Liver (tissue), 9 donors: ENCODE data around the gene ACAD8. TPM values are rescaled to one million over a fixed set of nuclear protein-coding genes. Genes with fewer than 3 reads are reported as not detected.

Source experiments
- DNase-seq: peaks from one replicate; pipeline ENCODE4 v3.0.0-alpha.2; 2017; ENCODE audit warnings: low spot score
- H3K27ac ChIP-seq, 2 donors: one replicate each; pipeline ENCODE4 v1.7.0; 2013; ENCODE audit warnings: inconsistent platforms in 2 of 2, low read length in 2 of 2, control low read depth in 1 of 2, low read depth in 1 of 2, mild to moderate bottlenecking in 1 of 2
- H3K27me3 ChIP-seq, 4 donors: one replicate each; pipeline versions ENCODE4 v1.6.1 to v1.7.0; 2013; ENCODE audit warnings: low read length in 3 of 4, inconsistent platforms in 1 of 4, mild to moderate bottlenecking in 1 of 4, moderate library complexity in 1 of 4; ENCODE audit not compliant: control insufficient read depth in 4 of 4, insufficient read depth in 4 of 4
- H3K36me3 ChIP-seq, 4 donors: one replicate each; pipeline versions ENCODE4 v1.6.1 to v1.7.0; 2013; ENCODE audit warnings: low read length in 3 of 4, mild to moderate bottlenecking in 3 of 4, low read depth in 1 of 4, moderate library complexity in 1 of 4; ENCODE audit not compliant: control insufficient read depth in 4 of 4, insufficient read depth in 3 of 4
- H3K4me1 ChIP-seq, 4 donors: one replicate each; pipeline versions ENCODE4 v1.6.1 to v1.7.0; 2013; ENCODE audit warnings: low read length in 3 of 4, mild to moderate bottlenecking in 3 of 4, moderate library complexity in 1 of 4; ENCODE audit not compliant: control insufficient read depth in 4 of 4, insufficient read depth in 4 of 4
- H3K4me3 ChIP-seq, 3 donors: one replicate each; pipeline versions ENCODE4 v1.6.1 to v1.7.0; 2013; ENCODE audit warnings: low read length in 3 of 3, control low read depth in 1 of 3, low read depth in 1 of 3, mild to moderate bottlenecking in 1 of 3
- H3K9ac ChIP-seq, 2 donors: one replicate each; pipeline ENCODE4 v1.7.0; 2013; ENCODE audit warnings: low read length in 2 of 2, mild to moderate bottlenecking in 2 of 2, moderate library complexity in 2 of 2, control low read depth in 1 of 2, low read depth in 1 of 2
- H3K9me3 ChIP-seq, 4 donors: one replicate each; pipeline versions ENCODE4 v1.6.1 to v1.7.0; 2013; ENCODE audit warnings: low read length in 3 of 4; ENCODE audit not compliant: control insufficient read depth in 4 of 4
- EGR1 ChIP-seq, 2 donors: IDR thresholded peaks; 2 replicates each; pipeline ENCODE4 v1.6.1; 2016 to 2018; ENCODE audit warnings: antibody characterized with exemption in 2 of 2, low read depth in 2 of 2
- FOXA1 ChIP-seq: IDR thresholded peaks from 2 replicates; pipeline ENCODE4 v1.6.1; 2016; ENCODE audit warnings: antibody characterized with exemption
- FOXA2 ChIP-seq: IDR thresholded peaks from 2 replicates; pipeline ENCODE4 v1.6.1; 2016; ENCODE audit warnings: antibody characterized with exemption
- GABPA ChIP-seq, 2 donors: IDR thresholded peaks in 1 of 2; conservative IDR thresholded peaks in 1 of 2; 2 replicates each; pipeline ENCODE4 v1.6.1; 2016; ENCODE audit warnings: antibody characterized with exemption in 2 of 2, mild to moderate bottlenecking in 1 of 2, moderate library complexity in 1 of 2
- HNF4A ChIP-seq, 2 donors: conservative IDR thresholded peaks; 2 replicates each; pipeline ENCODE4 v1.6.1; 2016; ENCODE audit warnings: antibody characterized with exemption in 2 of 2, mild to moderate bottlenecking in 2 of 2
- HNF4G ChIP-seq: IDR thresholded peaks from 2 replicates; pipeline ENCODE4 v1.6.1; 2016; ENCODE audit warnings: antibody characterized with exemption
- JUND ChIP-seq, 2 donors: IDR thresholded peaks; 2 replicates each; pipeline ENCODE4 v1.6.1; 2016; ENCODE audit warnings: antibody characterized with exemption in 2 of 2
- NR2F2 ChIP-seq: IDR thresholded peaks from 2 replicates; pipeline ENCODE4 v1.6.1; 2016; ENCODE audit warnings: antibody characterized with exemption
- RAD21 ChIP-seq, 2 donors: IDR thresholded peaks; 2 replicates each; pipeline ENCODE4 v1.6.1; 2016; ENCODE audit warnings: antibody characterized with exemption in 2 of 2, mild to moderate bottlenecking in 2 of 2
- REST ChIP-seq: IDR thresholded peaks from 2 replicates; pipeline ENCODE4 v1.6.1; 2016; ENCODE audit warnings: antibody characterized with exemption, mild to moderate bottlenecking
- RXRA ChIP-seq, 2 donors: IDR thresholded peaks; 2 replicates each; pipeline ENCODE4 v1.6.1; 2017 to 2018; ENCODE audit warnings: antibody characterized with exemption in 2 of 2, mild to moderate bottlenecking in 1 of 2
- SP1 ChIP-seq: IDR thresholded peaks from 2 replicates; pipeline ENCODE4 v1.6.1; 2018; ENCODE audit warnings: antibody characterized with exemption, mild to moderate bottlenecking
- TAF1 ChIP-seq: conservative IDR thresholded peaks from 2 replicates; pipeline ENCODE4 v1.6.1; 2016; ENCODE audit warnings: antibody characterized with exemption, mild to moderate bottlenecking
- YY1 ChIP-seq: IDR thresholded peaks from 2 replicates; pipeline ENCODE4 v1.6.1; 2016; ENCODE audit warnings: antibody characterized with exemption, mild to moderate bottlenecking
- ZBTB33 ChIP-seq: IDR thresholded peaks from 2 replicates; pipeline ENCODE4 v1.6.1; 2016; ENCODE audit warnings: antibody characterized with exemption
- WGBS: extraction: QIAGEN DNeasy Blood & Tissue Kit; methylation state at CpG from one replicate; pipeline ENCODE4 v1.1.7; 2013; 5-methylcytosine and 5-hydroxymethylcytosine counted together
- polyA plus RNA-seq, 2 donors: library from polyadenylated mRNA; stranded (reverse) in 1 of 2; unstranded in 1 of 2; fragments of 200-250 nt in 1 of 2; fragments of >200 nt in 1 of 2; fragmentation: Nextera tagmentation in 1 of 2; extraction: Ambion mirVana in 1 of 2; gene quantifications; one replicate each; pipeline versions ENCODE4 v1.2.1 to v1.2.3, GENCODE V29; 2013 to 2015
- total RNA-seq, 2 donors: library from RNA; depleted of rRNA; stranded (reverse); fragments of >200 nt; gene quantifications; one replicate each; pipeline ENCODE4 v1.2.3, GENCODE V29; 2014
- TF ChIP-seq, protein P1 (sequence below): fragments of 150-350 bp; IDR thresholded peaks from 2 replicates; pipeline ENCODE4 v1.5.1; 2017; ENCODE audit warnings: improper control_type of control experiment, low read depth, low read length; ENCODE audit not compliant: missing input control
- TF ChIP-seq, protein P2 (sequence below): IDR thresholded peaks from 2 replicates; pipeline ENCODE4 v1.6.1; 2016; ENCODE audit warnings: antibody characterized with exemption
- TF ChIP-seq, protein P3 (sequence below): IDR thresholded peaks from 2 replicates; pipeline ENCODE4 v1.6.1; 2016; ENCODE audit warnings: antibody characterized with exemption
- donor health status: healthy.
- donor health status: healthy.
- donor health status: healthy.
- donor health status: healthy.
- donor health status: healthy.

ACAD8 gene
- total and polyA plus RNA-seq, 4 donors, result 14.1 to 32.2 (median 27.1) TPM

- no peaks in the 10 kb centered on the region for H3K9me3 ChIP-seq
- 95% methylated on average over 3 of the region's 3 CpGs for WGBS
- H3K27ac ChIP-seq, result no peak overlapping the region
- no peak for TF ChIP-seq ZBTB33
- no peak for TF ChIP-seq EGR1 (IDR thresholded peaks at IDR 0.05; ENCODE audit: low read depth in 2 of 2)
- TF ChIP-seq, protein P1, sequence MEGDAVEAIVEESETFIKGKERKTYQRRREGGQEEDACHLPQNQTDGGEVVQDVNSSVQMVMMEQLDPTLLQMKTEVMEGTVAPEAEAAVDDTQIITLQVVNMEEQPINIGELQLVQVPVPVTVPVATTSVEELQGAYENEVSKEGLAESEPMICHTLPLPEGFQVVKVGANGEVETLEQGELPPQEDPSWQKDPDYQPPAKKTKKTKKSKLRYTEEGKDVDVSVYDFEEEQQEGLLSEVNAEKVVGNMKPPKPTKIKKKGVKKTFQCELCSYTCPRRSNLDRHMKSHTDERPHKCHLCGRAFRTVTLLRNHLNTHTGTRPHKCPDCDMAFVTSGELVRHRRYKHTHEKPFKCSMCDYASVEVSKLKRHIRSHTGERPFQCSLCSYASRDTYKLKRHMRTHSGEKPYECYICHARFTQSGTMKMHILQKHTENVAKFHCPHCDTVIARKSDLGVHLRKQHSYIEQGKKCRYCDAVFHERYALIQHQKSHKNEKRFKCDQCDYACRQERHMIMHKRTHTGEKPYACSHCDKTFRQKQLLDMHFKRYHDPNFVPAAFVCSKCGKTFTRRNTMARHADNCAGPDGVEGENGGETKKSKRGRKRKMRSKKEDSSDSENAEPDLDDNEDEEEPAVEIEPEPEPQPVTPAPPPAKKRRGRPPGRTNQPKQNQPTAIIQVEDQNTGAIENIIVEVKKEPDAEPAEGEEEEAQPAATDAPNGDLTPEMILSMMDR, result no peak
- TF ChIP-seq, protein P2, sequence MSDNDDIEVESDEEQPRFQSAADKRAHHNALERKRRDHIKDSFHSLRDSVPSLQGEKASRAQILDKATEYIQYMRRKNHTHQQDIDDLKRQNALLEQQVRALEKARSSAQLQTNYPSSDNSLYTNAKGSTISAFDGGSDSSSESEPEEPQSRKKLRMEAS, result no peak
- no peak for TF ChIP-seq JUND (IDR thresholded peaks at IDR 0.05)
- no peak for TF ChIP-seq SP1
- TF ChIP-seq, protein P3, sequence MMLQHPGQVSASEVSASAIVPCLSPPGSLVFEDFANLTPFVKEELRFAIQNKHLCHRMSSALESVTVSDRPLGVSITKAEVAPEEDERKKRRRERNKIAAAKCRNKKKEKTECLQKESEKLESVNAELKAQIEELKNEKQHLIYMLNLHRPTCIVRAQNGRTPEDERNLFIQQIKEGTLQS, result no peak
- TF ChIP-seq YY1, result no peak
- TF ChIP-seq FOXA1, result no peak
- no peak for TF ChIP-seq RAD21 (IDR thresholded peaks at IDR 0.05)
- no peak for TF ChIP-seq NR2F2
- no peak for TF ChIP-seq GABPA (IDR thresholded peaks at IDR 0.05 in 1 of 2, conservative IDR thresholded peaks at IDR 0.05 in 1 of 2)
- no peak for TF ChIP-seq HNF4A (conservative IDR thresholded peaks at IDR 0.05)
- no peak for TF ChIP-seq RXRA (IDR thresholded peaks at IDR 0.05)
- TF ChIP-seq FOXA2, result no peak
- no peak for TF ChIP-seq TAF1
- no peak overlapping the region for H3K4me3 ChIP-seq
- DNase-seq, result no peak
- no peaks in the 10 kb centered on the region for H3K4me1 ChIP-seq
- no peak overlapping the region for H3K9ac ChIP-seq
- H3K36me3 ChIP-seq, result peaks cover 5 to 26% (median 15%) of the 10 kb centered on the region in 4 donors
- H3K27me3 ChIP-seq, result no peaks in the 10 kb centered on the region
Observed at GRCh38 chr11:134216816-134217215, 36.6 kb upstream of the ACAD8 start.

GRCh38 chr11:134223121-134223520 lies 30.2 kb upstream of the ACAD8 start:
- H3K4me3 ChIP-seq, result peak overlapping the region; percentile 76 to 83 (median 81)
- H3K4me1 ChIP-seq, result peaks cover 4 to 32% (median 23%) of the 10 kb centered on the region in 4 donors
- no peaks in the 10 kb centered on the region for H3K9me3 ChIP-seq
- H3K9ac ChIP-seq, result no peak overlapping the region
- peaks cover 5 to 17% (median 9%) of the 10 kb centered on the region in 4 donors for H3K36me3 ChIP-seq
- H3K27me3 ChIP-seq, result no peaks in the 10 kb centered on the region
- 36% methylated on average over 5 of the region's 5 CpGs for WGBS
- H3K27ac ChIP-seq, result no peak overlapping the region
- DNase-seq, result no peak
- no peak for TF ChIP-seq HNF4A (conservative IDR thresholded peaks at IDR 0.05)
- no peak for TF ChIP-seq YY1
- no peak for TF ChIP-seq ZBTB33
- TF ChIP-seq REST, result no peak
- TF ChIP-seq, protein P1, result no peak
- no peak for TF ChIP-seq RXRA (IDR thresholded peaks at IDR 0.05)
- TF ChIP-seq FOXA1, result no peak
- no peak for TF ChIP-seq NR2F2
- no peak for TF ChIP-seq GABPA (IDR thresholded peaks at IDR 0.05 in 1 of 2, conservative IDR thresholded peaks at IDR 0.05 in 1 of 2)
- TF ChIP-seq, protein P2, result no peak
- TF ChIP-seq EGR1 (IDR thresholded peaks at IDR 0.05; ENCODE audit: low read depth in 2 of 2), result no peak
- no peak for TF ChIP-seq TAF1
- no peak for TF ChIP-seq RAD21 (IDR thresholded peaks at IDR 0.05)
- TF ChIP-seq HNF4G, result no peak
- TF ChIP-seq JUND (IDR thresholded peaks at IDR 0.05), result no peak
- TF ChIP-seq, protein P3, result no peak
- no peak for TF ChIP-seq SP1
